ENCODE data around the gene VRK1. TPM values are rescaled to one million over a fixed set of nuclear protein-coding genes. Genes with fewer than 3 reads are reported as not detected.

VRK1 gene
- total RNA-seq, 1 experiment from 2014 or later = 166 TPM

GRCh38 chr14:96781371-96781770, 15.8 kb upstream of the VRK1 start:
- Histone ChIP-seq H3K27ac (ENCODE audit: low read length) (no peak overlapping the region), H3K9ac (ENCODE audit: low read length) (no peak overlapping the region), H3K4me3 (ENCODE audit: low read length) (no peak overlapping the region), H2AFZ (ENCODE audit: low read length) (no peak overlapping the region), H3K9me3 (ENCODE audit: low read length) (no peaks in the 10 kb centered on the region), H3K4me1 (ENCODE audit: low read length) (peaks cover 9% of the 10 kb centered on the region), H4K20me1 (ENCODE audit: insufficient read depth, low read depth, low read length) (no peaks in the 10 kb centered on the region), H3K9me2 (replicated peaks; ENCODE audit: insufficient read depth, low read length) (no peaks in the 10 kb centered on the region), H3K36me3 (ENCODE audit: insufficient read depth, low read length) (no peaks in the 10 kb centered on the region), H3K27me3 (ENCODE audit: low read length) (no peaks in the 10 kb centered on the region; the same call in 1 of the 2 replicates), H3K4me2 (ENCODE audit: low read depth, low read length, poor library complexity, severe bottlenecking) (no peak overlapping the region), H3K79me2 (ENCODE audit: low read length) (no peaks in the 10 kb centered on the region)
- no peak for DNase-seq

- Histone ChIP-seq H3K9me2 (replicated peaks; ENCODE audit: insufficient read depth, low read length) (no peaks in the 10 kb centered on the region), H3K27ac (ENCODE audit: low read length) (no peak overlapping the region)
Measured at GRCh38 chr14:96782436-96782835, 14.7 kb upstream of the VRK1 start.

GRCh38 chr14:96783043-96783914, 13.9 kb upstream of the VRK1 start:
- no peak overlapping the region for H3K4me2 ChIP-seq (ENCODE audit: low read depth, low read length, poor library complexity, severe bottlenecking)

More at GRCh38 chr14:96782436-96782835, 14.7 kb upstream of the VRK1 start:
- Histone ChIP-seq H3K27me3 (ENCODE audit: low read length) (no peaks in the 10 kb centered on the region; the same call in 1 of the 2 replicates), H3K4me2 (ENCODE audit: low read depth, low read length, poor library complexity, severe bottlenecking) (no peak overlapping the region), H3K4me3 (ENCODE audit: low read length) (no peak overlapping the region), H2AFZ (ENCODE audit: low read length) (no peak overlapping the region), H3K79me2 (ENCODE audit: low read length) (no peaks in the 10 kb centered on the region), H4K20me1 (ENCODE audit: insufficient read depth, low read depth, low read length) (no peaks in the 10 kb centered on the region), H3K36me3 (ENCODE audit: insufficient read depth, low read length) (no peaks in the 10 kb centered on the region), H3K4me1 (ENCODE audit: low read length) (peaks cover 9% of the 10 kb centered on the region), H3K9ac (ENCODE audit: low read length) (no peak overlapping the region), H3K9me3 (ENCODE audit: low read length) (no peaks in the 10 kb centered on the region)
- no peak for DNase-seq

GRCh38 chr14:96783915-96784224, 13.3 kb upstream of the VRK1 start:
- H3K9me2 ChIP-seq (replicated peaks; ENCODE audit: insufficient read depth, low read length) = no peaks in the 10 kb centered on the region
- no peaks in the 10 kb centered on the region for H3K36me3 ChIP-seq (ENCODE audit: insufficient read depth, low read length)
- H4K20me1 ChIP-seq (ENCODE audit: insufficient read depth, low read depth, low read length) = no peaks in the 10 kb centered on the region
- no peak overlapping the region for H3K27ac ChIP-seq (ENCODE audit: low read length)
- no peak overlapping the region for H2AFZ ChIP-seq (ENCODE audit: low read length)
- no peak overlapping the region for H3K9ac ChIP-seq (ENCODE audit: low read length)
- H3K4me3 ChIP-seq (ENCODE audit: low read length) = no peak overlapping the region
- DNase-seq = no peak
- no peaks in the 10 kb centered on the region for H3K79me2 ChIP-seq (ENCODE audit: low read length)
- no peaks in the 10 kb centered on the region for H3K27me3 ChIP-seq (ENCODE audit: low read length)
- H3K9me3 ChIP-seq (ENCODE audit: low read length) = no peaks in the 10 kb centered on the region
- peaks cover 9% of the 10 kb centered on the region for H3K4me1 ChIP-seq (ENCODE audit: low read length)
- no peak overlapping the region for H3K4me2 ChIP-seq (ENCODE audit: low read depth, low read length, poor library complexity, severe bottlenecking)

More at GRCh38 chr14:96783043-96783914, 13.9 kb upstream of the VRK1 start:
- no peak overlapping the region for H3K27ac ChIP-seq (ENCODE audit: low read length)
- no peaks in the 10 kb centered on the region for H3K36me3 ChIP-seq (ENCODE audit: insufficient read depth, low read length)
- H3K4me3 ChIP-seq (ENCODE audit: low read length) = no peak overlapping the region
- H2AFZ ChIP-seq (ENCODE audit: low read length) = no peak overlapping the region
- no peaks in the 10 kb centered on the region for H3K79me2 ChIP-seq (ENCODE audit: low read length)
- H3K4me1 ChIP-seq (ENCODE audit: low read length) = peaks cover 9% of the 10 kb centered on the region
- H3K9ac ChIP-seq (ENCODE audit: low read length) = no peak overlapping the region
- H3K9me3 ChIP-seq (ENCODE audit: low read length) = no peaks in the 10 kb centered on the region
- no peaks in the 10 kb centered on the region for H4K20me1 ChIP-seq (ENCODE audit: insufficient read depth, low read depth, low read length)
- no peaks in the 10 kb centered on the region; the same call in 1 of the 2 replicates for H3K27me3 ChIP-seq (ENCODE audit: low read length)
- H3K9me2 ChIP-seq (replicated peaks; ENCODE audit: insufficient read depth, low read length) = no peaks in the 10 kb centered on the region
- no peak for DNase-seq

- H3K79me2 ChIP-seq (ENCODE audit: low read length) = no peaks in the 10 kb centered on the region
- H4K20me1 ChIP-seq (ENCODE audit: insufficient read depth, low read depth, low read length) = no peaks in the 10 kb centered on the region
- no peak overlapping the region for H2AFZ ChIP-seq (ENCODE audit: low read length)
- no peak overlapping the region for H3K27ac ChIP-seq (ENCODE audit: low read length)
- H3K4me1 ChIP-seq (ENCODE audit: low read length) = peaks cover 9% of the 10 kb centered on the region
- H3K4me3 ChIP-seq (ENCODE audit: low read length) = no peak overlapping the region
- H3K36me3 ChIP-seq (ENCODE audit: insufficient read depth, low read length) = no peaks in the 10 kb centered on the region
- DNase-seq = no peak
- no peaks in the 10 kb centered on the region for H3K9me3 ChIP-seq (ENCODE audit: low read length)
- no peak overlapping the region for H3K4me2 ChIP-seq (ENCODE audit: low read depth, low read length, poor library complexity, severe bottlenecking)
- H3K9me2 ChIP-seq (replicated peaks; ENCODE audit: insufficient read depth, low read length) = no peaks in the 10 kb centered on the region
- H3K9ac ChIP-seq (ENCODE audit: low read length) = no peak overlapping the region
- H3K27me3 ChIP-seq (ENCODE audit: low read length) = no peaks in the 10 kb centered on the region
Measured at GRCh38 chr14:96790186-96790585, 7.0 kb upstream of the VRK1 start.

- H3K9ac ChIP-seq (ENCODE audit: low read length) = no peak overlapping the region
- peaks cover 6% of the 10 kb centered on the region for H3K4me1 ChIP-seq (ENCODE audit: low read length)
- H3K9me2 ChIP-seq (replicated peaks; ENCODE audit: insufficient read depth, low read length) = no peaks in the 10 kb centered on the region
- no peaks in the 10 kb centered on the region for H3K9me3 ChIP-seq (ENCODE audit: low read length)
- no peak for DNase-seq
- H2AFZ ChIP-seq (ENCODE audit: low read length) = no peak overlapping the region
- no peaks in the 10 kb centered on the region for H4K20me1 ChIP-seq (ENCODE audit: insufficient read depth, low read depth, low read length)
- no peaks in the 10 kb centered on the region for H3K79me2 ChIP-seq (ENCODE audit: low read length)
- no peak overlapping the region for H3K27ac ChIP-seq (ENCODE audit: low read length)
- no peak overlapping the region for H3K4me2 ChIP-seq (ENCODE audit: low read depth, low read length, poor library complexity, severe bottlenecking)
- H3K36me3 ChIP-seq (ENCODE audit: insufficient read depth, low read length) = no peaks in the 10 kb centered on the region
- no peak overlapping the region for H3K4me3 ChIP-seq (ENCODE audit: low read length)
- no peaks in the 10 kb centered on the region for H3K27me3 ChIP-seq (ENCODE audit: low read length)
Measured at GRCh38 chr14:96790706-96791105, 6.5 kb upstream of the VRK1 start.

GRCh38 chr14:96792003-96792402, 5.2 kb upstream of the VRK1 start:
- Histone ChIP-seq H3K9me2 (replicated peaks; ENCODE audit: insufficient read depth, low read length) (no peaks in the 10 kb centered on the region), H3K4me2 (ENCODE audit: low read depth, low read length, poor library complexity, severe bottlenecking) (no peak overlapping the region), H3K9me3 (ENCODE audit: low read length) (no peaks in the 10 kb centered on the region), H3K4me3 (ENCODE audit: low read length) (no peak overlapping the region), H3K27ac (ENCODE audit: low read length) (no peak overlapping the region), H4K20me1 (ENCODE audit: insufficient read depth, low read depth, low read length) (no peaks in the 10 kb centered on the region), H3K4me1 (ENCODE audit: low read length) (no peaks in the 10 kb centered on the region), H3K27me3 (ENCODE audit: low read length) (no peaks in the 10 kb centered on the region), H3K36me3 (ENCODE audit: insufficient read depth, low read length) (no peaks in the 10 kb centered on the region), H3K79me2 (ENCODE audit: low read length) (no peaks in the 10 kb centered on the region), H2AFZ (ENCODE audit: low read length) (no peak overlapping the region), H3K9ac (ENCODE audit: low read length) (no peak overlapping the region)
- no peak for DNase-seq

- no peak overlapping the region for H3K4me3 ChIP-seq (ENCODE audit: low read length)
- peaks cover 2% of the 10 kb centered on the region for H3K79me2 ChIP-seq (ENCODE audit: low read length)
- H3K9ac ChIP-seq (ENCODE audit: low read length) = no peak overlapping the region
- H3K9me3 ChIP-seq (ENCODE audit: low read length) = no peaks in the 10 kb centered on the region
- H3K9me2 ChIP-seq (replicated peaks; ENCODE audit: insufficient read depth, low read length) = no peaks in the 10 kb centered on the region
- no peaks in the 10 kb centered on the region for H3K4me1 ChIP-seq (ENCODE audit: low read length)
- H3K4me2 ChIP-seq (ENCODE audit: low read depth, low read length, poor library complexity, severe bottlenecking) = no peak overlapping the region
- no peaks in the 10 kb centered on the region for H3K27me3 ChIP-seq (ENCODE audit: low read length)
- no peak overlapping the region for H2AFZ ChIP-seq (ENCODE audit: low read length)
- no peaks in the 10 kb centered on the region for H4K20me1 ChIP-seq (ENCODE audit: insufficient read depth, low read depth, low read length)
- DNase-seq = no peak
- H3K27ac ChIP-seq (ENCODE audit: low read length) = no peak overlapping the region
- H3K36me3 ChIP-seq (ENCODE audit: insufficient read depth, low read length) = no peaks in the 10 kb centered on the region
Measured at GRCh38 chr14:96792591-96792990, 4.6 kb upstream of the VRK1 start.
